ENCODE measurements around the gene GNG8.
A peak's percentile ranks its signal among the peaks of the same experiment; 100 is the strongest.

The GNG8 gene

DNA sequence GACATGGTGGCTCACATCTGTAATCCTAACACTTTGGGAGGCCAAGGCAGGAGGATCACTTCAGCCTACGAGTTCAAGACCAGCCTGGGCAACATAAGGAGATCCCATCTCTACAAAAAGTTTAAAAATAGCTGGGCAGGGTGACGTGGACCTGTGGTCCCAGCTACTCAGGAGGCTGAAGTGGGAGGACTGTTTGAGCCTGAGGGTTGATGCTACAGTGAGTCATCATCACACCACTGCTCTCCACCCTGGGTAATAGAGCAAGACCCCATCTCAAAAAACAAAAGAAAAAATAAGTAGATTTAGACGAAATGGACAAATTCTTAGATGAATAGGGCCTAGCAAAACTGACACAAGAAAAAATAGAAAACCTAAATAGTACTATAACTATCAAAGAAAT is 10.4 kb upstream of the GNG8 start:
- WGBS (ENCODE audit: insufficient coverage) = 94% methylated on average over 2 of the region's 3 CpGs
- no peaks in the 10 kb centered on the region for H3K4me1 ChIP-seq (ENCODE audit: control extremely low read depth in 1 of 4, control insufficient read depth in 4 of 4, insufficient read depth in 4 of 4, low read length in 3 of 4)
- DNase-seq = no peak
- H3K4me3 ChIP-seq (ENCODE audit: control insufficient read depth in 1 of 7, extremely low read depth in 1 of 7, insufficient read depth in 4 of 7, low read depth in 2 of 7, low read length in 6 of 7) = no peak overlapping the region
- H3K27ac ChIP-seq (ENCODE audit: insufficient read depth in 1 of 2, low read depth in 1 of 2, low read length in 2 of 2, poor library complexity in 1 of 2, severe bottlenecking in 2 of 2) = no peak overlapping the region
- POLR2A ChIA-PET = no interaction called here
- H3K27me3 ChIP-seq (replicated peaks in 2 of 5; ENCODE audit: control insufficient read depth in 4 of 5, insufficient read depth in 5 of 5, low read length in 4 of 5) = peaks cover 4 to 60% (median 29%) of the 10 kb centered on the region in 5 experiments
- peaks cover 0 to 25% (median 18%) of the 10 kb centered on the region in 5 experiments for H3K9me3 ChIP-seq (ENCODE audit: control extremely low read depth in 1 of 5, control insufficient read depth in 4 of 5, insufficient read depth in 2 of 5, low read depth in 1 of 5, low read length in 4 of 5)
- CTCF ChIA-PET = interaction anchor here (1.0 to 1.7 kb wide), 2 partner anchors 15 to 32 kb away, joined by 3 read pairs; partner anchors contain the start of gene DACT3
- no peaks in the 10 kb centered on the region for H3K36me3 ChIP-seq (ENCODE audit: control insufficient read depth in 4 of 4, insufficient read depth in 4 of 4, low read length in 3 of 4)

DNA sequence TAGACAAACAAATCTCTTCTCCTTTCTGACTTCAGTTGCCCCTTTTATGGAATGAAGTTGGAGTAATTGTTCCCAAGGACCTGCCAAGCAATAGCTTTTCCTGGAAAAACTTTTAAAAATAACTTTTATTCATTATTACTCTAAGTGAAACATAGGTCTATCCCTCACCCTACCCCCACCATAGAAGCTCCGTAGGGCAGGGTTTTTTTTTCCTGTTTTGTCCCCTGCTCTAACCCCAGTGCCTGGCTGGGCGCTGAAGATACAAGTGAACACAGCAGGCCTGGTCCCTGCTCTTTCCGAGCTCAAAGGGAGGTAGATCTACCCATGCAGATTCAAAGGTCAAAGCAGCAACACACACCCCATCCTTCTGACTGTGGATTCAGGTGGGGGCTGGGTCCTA is 8.7 kb upstream of the GNG8 start:
- Histone ChIP-seq H3K27ac (ENCODE audit: insufficient read depth in 1 of 2, low read depth in 1 of 2, low read length in 2 of 2, poor library complexity in 1 of 2, severe bottlenecking in 2 of 2) (no peak overlapping the region), H3K4me3 (ENCODE audit: control insufficient read depth in 1 of 7, extremely low read depth in 1 of 7, insufficient read depth in 4 of 7, low read depth in 2 of 7, low read length in 6 of 7) (no peak overlapping the region), H3K4me1 (ENCODE audit: control extremely low read depth in 1 of 4, control insufficient read depth in 4 of 4, insufficient read depth in 4 of 4, low read length in 3 of 4) (peaks cover 2 to 5% (median 4%) of the 10 kb centered on the region in 4 experiments), H3K36me3 (ENCODE audit: control insufficient read depth in 4 of 4, insufficient read depth in 4 of 4, low read length in 3 of 4) (no peaks in the 10 kb centered on the region), H3K27me3 (replicated peaks in 2 of 5; ENCODE audit: control insufficient read depth in 4 of 5, insufficient read depth in 5 of 5, low read length in 4 of 5) (peaks cover 4 to 61% (median 23%) of the 10 kb centered on the region in 5 experiments), H3K9me3 (ENCODE audit: control extremely low read depth in 1 of 5, control insufficient read depth in 4 of 5, insufficient read depth in 2 of 5, low read depth in 1 of 5, low read length in 4 of 5) (peaks cover 0 to 25% (median 18%) of the 10 kb centered on the region in 5 experiments)
- no peak for DNase-seq
- ChIA-PET POLR2A (interaction anchor here (1.0 kb wide), 1 partner anchor 13 kb away, joined by 4 read pairs; no protein-coding TSS in a partner anchor), CTCF (interaction anchor here (0.9 to 1.2 kb wide), 2 partner anchors 28 to 30 kb away, joined by 3 read pairs; no protein-coding TSS in a partner anchor)
- WGBS (ENCODE audit: insufficient coverage) = 80% methylated on average over 1 of the region's 3 CpGs

- CTCF ChIA-PET = interaction anchor here (1.7 to 2.2 kb wide), 2 partner anchors 10 to 21 kb away, joined by 4 to 5 read pairs; partner anchors contain the start of gene DACT3
Measured at GRCh38 chr19:46640656-46641055, 4.7 kb upstream of the GNG8 start.

DNA sequence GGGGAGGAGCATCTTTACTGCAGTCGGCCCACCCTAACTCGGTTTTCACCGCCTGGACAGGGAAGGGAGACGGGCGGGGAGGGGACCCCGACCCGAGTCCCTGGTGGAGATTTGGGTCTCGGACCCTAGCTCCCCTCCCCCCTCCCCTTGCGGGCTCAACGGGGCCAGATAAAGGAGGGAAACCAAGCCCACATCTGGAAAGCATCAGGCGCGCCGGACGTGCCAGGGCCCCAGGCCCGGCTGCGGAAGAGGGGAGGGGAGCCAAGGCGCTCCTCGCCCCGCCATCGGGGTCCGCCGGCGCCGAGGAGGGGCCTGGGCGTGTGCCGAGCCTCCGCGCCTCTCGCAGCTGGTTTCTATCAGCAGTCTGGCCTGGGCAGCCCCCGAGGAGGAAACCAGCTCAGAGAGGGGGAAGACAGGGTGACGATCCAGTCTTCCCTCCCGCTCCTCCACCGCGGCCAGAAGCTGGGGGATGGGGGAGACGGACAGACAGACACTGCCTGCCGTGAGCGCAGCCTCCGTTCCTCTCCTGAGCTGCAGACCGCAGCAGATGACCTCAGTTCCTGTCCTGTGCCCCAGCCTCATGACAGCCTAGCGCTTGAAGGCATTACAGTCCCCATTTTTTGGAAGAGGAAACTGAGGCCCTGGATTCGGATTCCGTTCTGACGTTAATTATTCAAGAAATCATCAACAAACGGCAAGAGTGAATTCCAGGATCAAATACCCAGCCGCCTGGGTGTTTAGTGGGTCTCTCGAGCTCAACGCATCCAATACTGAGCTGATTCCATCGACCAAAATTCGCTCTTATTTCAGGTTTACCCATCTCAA is 3.6 kb upstream of the GNG8 start:
- DNase-seq = peak in 2 of 3 donors; percentile 71 to 83

More at GRCh38 chr19:46640656-46641055, 4.7 kb upstream of the GNG8 start:
- no peaks in the 10 kb centered on the region for H3K36me3 ChIP-seq (ENCODE audit: control insufficient read depth in 4 of 4, insufficient read depth in 4 of 4, low read length in 3 of 4)
- no peak overlapping the region for H3K4me3 ChIP-seq (ENCODE audit: control insufficient read depth in 1 of 7, extremely low read depth in 1 of 7, insufficient read depth in 4 of 7, low read depth in 2 of 7, low read length in 6 of 7)
- H3K27ac ChIP-seq (ENCODE audit: insufficient read depth in 1 of 2, low read depth in 1 of 2, low read length in 2 of 2, poor library complexity in 1 of 2, severe bottlenecking in 2 of 2) = no peak overlapping the region
- no peak for DNase-seq
- 91% methylated on average over 2 of the region's 2 CpGs for WGBS (ENCODE audit: insufficient coverage)
- H3K9me3 ChIP-seq (ENCODE audit: control extremely low read depth in 1 of 5, control insufficient read depth in 4 of 5, insufficient read depth in 2 of 5, low read depth in 1 of 5, low read length in 4 of 5) = no peaks in the 10 kb centered on the region
- H3K4me1 ChIP-seq (ENCODE audit: control extremely low read depth in 1 of 4, control insufficient read depth in 4 of 4, insufficient read depth in 4 of 4, low read length in 3 of 4) = peaks cover 3 to 28% (median 25%) of the 10 kb centered on the region in 4 experiments
- POLR2A ChIA-PET = interaction anchor here (0.7 to 0.9 kb wide), 2 partner anchors 18 to 20 kb away, joined by 3 to 4 read pairs; partner anchors contain the start of gene DACT3
- H3K27me3 ChIP-seq (replicated peaks in 2 of 5; ENCODE audit: control insufficient read depth in 4 of 5, insufficient read depth in 5 of 5, low read length in 4 of 5) = peaks cover 0 to 44% (median 9%) of the 10 kb centered on the region in 5 experiments

DNA sequence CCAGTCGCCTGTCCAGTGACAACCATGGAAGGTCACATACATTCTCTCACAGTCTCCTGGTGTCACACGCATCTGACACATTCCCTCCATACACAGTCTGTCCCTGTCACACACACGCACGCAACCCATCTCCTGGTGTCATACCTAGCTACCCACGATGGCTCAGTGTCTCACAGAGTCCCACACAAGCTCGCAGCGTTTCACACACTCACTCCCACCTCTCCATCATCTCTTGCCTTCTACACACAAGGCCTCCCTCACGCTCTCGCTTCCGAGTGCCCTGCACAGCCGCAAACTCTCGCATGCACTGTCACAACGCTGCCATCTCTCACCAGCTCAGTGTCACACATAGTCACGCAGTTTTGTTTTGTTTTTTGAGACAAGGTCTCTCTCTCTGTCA is 1.2 kb upstream of the GNG8 start:
- H3K4me1 ChIP-seq (ENCODE audit: control extremely low read depth in 1 of 4, control insufficient read depth in 4 of 4, insufficient read depth in 4 of 4, low read length in 3 of 4) = peaks cover 3 to 48% (median 38%) of the 10 kb centered on the region in 4 experiments
- H3K4me3 ChIP-seq (ENCODE audit: control insufficient read depth in 1 of 7, extremely low read depth in 1 of 7, insufficient read depth in 4 of 7, low read depth in 2 of 7, low read length in 6 of 7) = no peak overlapping the region
- peaks cover 0 to 62% (median 12%) of the 10 kb centered on the region in 5 experiments for H3K27me3 ChIP-seq (replicated peaks in 2 of 5; ENCODE audit: control insufficient read depth in 4 of 5, insufficient read depth in 5 of 5, low read length in 4 of 5)
- 91% methylated on average over 14 of the region's 14 CpGs for WGBS (ENCODE audit: insufficient coverage)
- no peaks in the 10 kb centered on the region for H3K9me3 ChIP-seq (ENCODE audit: control extremely low read depth in 1 of 5, control insufficient read depth in 4 of 5, insufficient read depth in 2 of 5, low read depth in 1 of 5, low read length in 4 of 5)
- no peak for DNase-seq
- POLR2A ChIA-PET = no interaction called here
- H3K36me3 ChIP-seq (ENCODE audit: control insufficient read depth in 4 of 4, insufficient read depth in 4 of 4, low read length in 3 of 4) = no peaks in the 10 kb centered on the region
- CTCF ChIA-PET = interaction anchor here (0.9 to 2.0 kb wide), 5 partner anchors 14 to 26 kb away, joined by 3 to 7 read pairs (median 6); no protein-coding TSS in a partner anchor
- H3K27ac ChIP-seq (ENCODE audit: insufficient read depth in 1 of 2, low read depth in 1 of 2, low read length in 2 of 2, poor library complexity in 1 of 2, severe bottlenecking in 2 of 2) = no peak overlapping the region

More for the DNA sequence above, 3.6 kb upstream of the GNG8 start:
- Histone ChIP-seq H3K27ac (ENCODE audit: insufficient read depth in 1 of 2, low read depth in 1 of 2, low read length in 2 of 2, poor library complexity in 1 of 2, severe bottlenecking in 2 of 2) (no peak overlapping the region), H3K27me3 (replicated peaks in 2 of 5; ENCODE audit: control insufficient read depth in 4 of 5, insufficient read depth in 5 of 5, low read length in 4 of 5) (peaks cover 0 to 52% (median 7%) of the 10 kb centered on the region in 5 experiments), H3K36me3 (ENCODE audit: control insufficient read depth in 4 of 4, insufficient read depth in 4 of 4, low read length in 3 of 4) (no peaks in the 10 kb centered on the region), H3K4me3 (ENCODE audit: control insufficient read depth in 1 of 7, extremely low read depth in 1 of 7, insufficient read depth in 4 of 7, low read depth in 2 of 7, low read length in 6 of 7) (peak overlapping the region; percentile 18 to 69 (median 57)), H3K4me1 (ENCODE audit: control extremely low read depth in 1 of 4, control insufficient read depth in 4 of 4, insufficient read depth in 4 of 4, low read length in 3 of 4) (peaks cover 3 to 35% (median 27%) of the 10 kb centered on the region in 4 experiments), H3K9me3 (ENCODE audit: control extremely low read depth in 1 of 5, control insufficient read depth in 4 of 5, insufficient read depth in 2 of 5, low read depth in 1 of 5, low read length in 4 of 5) (no peaks in the 10 kb centered on the region)
- CTCF ChIA-PET = interaction anchor here (0.9 to 1.7 kb wide), 3 partner anchors 9 to 88 kb away, joined by 3 to 4 read pairs (median 3); no protein-coding TSS in a partner anchor
- 6% methylated on average over 32 of the region's 49 CpGs for WGBS (ENCODE audit: insufficient coverage)
- POLR2A ChIA-PET = interaction anchor here (0.7 to 0.9 kb wide), 2 partner anchors 19 to 21 kb away, joined by 3 to 4 read pairs; partner anchors contain the start of gene DACT3

DNA sequence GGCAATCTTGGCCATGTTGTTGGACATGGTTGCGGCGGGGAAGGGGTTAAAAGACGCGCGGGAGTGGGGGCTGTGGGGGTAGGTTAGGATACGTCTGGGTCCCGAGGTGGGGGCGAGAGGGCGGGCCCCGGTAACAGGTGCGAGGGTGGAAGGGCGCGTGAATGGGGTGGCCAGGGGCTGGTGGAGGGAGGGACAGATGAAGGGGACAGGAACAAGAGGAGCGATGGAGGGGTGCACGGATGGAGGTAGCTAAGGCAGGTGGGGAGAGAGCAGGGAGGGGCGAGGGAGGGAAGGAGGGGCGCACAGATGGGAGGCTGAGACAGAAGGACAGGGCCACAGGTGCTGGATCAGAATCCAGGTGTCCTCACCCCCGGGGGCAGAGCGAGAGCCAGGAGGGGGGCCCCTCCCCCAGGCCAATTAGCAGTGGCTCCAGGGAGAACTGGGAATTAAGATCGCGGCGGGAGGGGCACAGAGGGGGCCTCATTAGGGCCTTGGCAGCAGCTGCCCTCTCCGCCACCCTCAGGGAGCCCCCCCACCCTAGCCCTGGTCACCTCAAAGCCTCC is 1.3 kb downstream of the GNG8 start:
- WGBS (ENCODE audit: insufficient coverage) = 3% methylated on average over 18 of the region's 23 CpGs
- Histone ChIP-seq H3K36me3 (ENCODE audit: control insufficient read depth in 4 of 4, insufficient read depth in 4 of 4, low read length in 3 of 4) (no peaks in the 10 kb centered on the region), H3K27me3 (replicated peaks in 2 of 5; ENCODE audit: control insufficient read depth in 4 of 5, insufficient read depth in 5 of 5, low read length in 4 of 5) (peaks cover 0 to 46% (median 9%) of the 10 kb centered on the region in 5 experiments), H3K27ac (ENCODE audit: insufficient read depth in 1 of 2, low read depth in 1 of 2, low read length in 2 of 2, poor library complexity in 1 of 2, severe bottlenecking in 2 of 2) (no peak overlapping the region), H3K9me3 (ENCODE audit: control extremely low read depth in 1 of 5, control insufficient read depth in 4 of 5, insufficient read depth in 2 of 5, low read depth in 1 of 5, low read length in 4 of 5) (no peaks in the 10 kb centered on the region), H3K4me3 (ENCODE audit: control insufficient read depth in 1 of 7, extremely low read depth in 1 of 7, insufficient read depth in 4 of 7, low read depth in 2 of 7, low read length in 6 of 7) (peak overlapping the region in 2 of 7 experiments; percentile 32 to 38), H3K4me1 (ENCODE audit: control extremely low read depth in 1 of 4, control insufficient read depth in 4 of 4, insufficient read depth in 4 of 4, low read length in 3 of 4) (peaks cover 0 to 61% (median 51%) of the 10 kb centered on the region in 4 experiments)
- no peak for DNase-seq
- CTCF ChIA-PET = interaction anchor here (1.0 to 1.6 kb wide), 2 partner anchors 18 to 34 kb away, joined by 3 to 5 read pairs; partner anchors contain the start of gene CALM3
- POLR2A ChIA-PET = interaction anchor here (0.9 kb wide), 1 partner anchor 24 kb away, joined by 3 read pairs; no protein-coding TSS in a partner anchor
